Stimulated activated CD8-positive, alpha-beta memory T cell treated with anti-CD3 and anti-CD28 coated beads, Interleukin-12 subunit alpha, Interleukin-12 subunit beta, amount 100 ng/mL, for 4 hours (primary cell): ENCODE results near the gene PIERCE2.
"Not testable (repeated sequence)": the region's sequence is repeated elsewhere in the genome, so short reads cannot be mapped to it uniquely, and the experiment has no call there.

Experiments used
- DNase-seq: peaks from one replicate; pipeline ENCODE4 v3.0.0-alpha.2; 2020; ENCODE audit warnings: low read depth

The PIERCE2 gene

GRCh38 chr15:55434989-55435825, 26.9 kb downstream of the PIERCE2 start:
- DNase-seq = no peak

- DNase-seq = not testable (repeated sequence)
These were observed 34.8 kb downstream of the PIERCE2 start for GRCh38 chr15:55443141-55443540.

- not testable (repeated sequence) for DNase-seq
These were observed 37.6 kb downstream of the PIERCE2 start for GRCh38 chr15:55445936-55446335.

GRCh38 chr15:55446379-55447029, 38.2 kb downstream of the PIERCE2 start:
- not testable (repeated sequence) for DNase-seq

- not testable (repeated sequence) for DNase-seq
These were observed 38.7 kb downstream of the PIERCE2 start for GRCh38 chr15:55447030-55447394.

- no peak for DNase-seq
These were observed 49.2 kb downstream of the PIERCE2 start for GRCh38 chr15:55457401-55458022.

GRCh38 chr15:55461447-55461846, 53.2 kb downstream of the PIERCE2 start:
- no peak for DNase-seq

GRCh38 chr15:55468321-55468720, 60.0 kb downstream of the PIERCE2 start:
- DNase-seq = no peak
